GM10266 (cell line): ENCODE data around the gene MMP20.

Experiments
- DNase-seq: peaks from one replicate; pipeline ENCODE4 v3.0.0; 2012; ENCODE audit errors: extremely low spot score
- CTCF ChIP-seq: IDR thresholded peaks from 2 replicates; pipeline ENCODE4 v1.5.1; 2012; ENCODE audit warnings: mild to moderate bottlenecking, low read depth; ENCODE audit not compliant: control insufficient read depth, insufficient read depth; ENCODE audit errors: missing control alignments

The MMP20 gene

DNA sequence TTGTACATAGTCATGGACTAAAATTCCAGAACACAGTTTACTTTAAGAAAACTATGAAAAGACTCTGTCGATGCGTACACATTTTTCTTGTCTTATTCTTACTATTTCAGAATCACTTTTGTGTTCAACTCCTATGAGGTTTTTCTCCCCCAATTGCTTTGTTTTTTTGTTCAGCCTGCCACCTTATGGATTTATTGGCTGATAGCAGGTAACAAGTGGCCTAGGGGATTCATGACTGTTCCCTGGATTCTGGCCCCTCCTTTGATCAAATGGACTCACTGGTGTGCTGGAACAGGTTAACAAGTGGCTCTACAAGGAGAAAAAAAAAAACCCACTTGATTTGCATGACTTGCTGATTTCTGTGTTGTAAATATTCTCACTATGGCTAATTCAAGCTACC, 10.6 kb downstream of the MMP20 start:
- peak; percentile 44 for TF ChIP-seq CTCF
- DNase-seq, result no peak

DNA sequence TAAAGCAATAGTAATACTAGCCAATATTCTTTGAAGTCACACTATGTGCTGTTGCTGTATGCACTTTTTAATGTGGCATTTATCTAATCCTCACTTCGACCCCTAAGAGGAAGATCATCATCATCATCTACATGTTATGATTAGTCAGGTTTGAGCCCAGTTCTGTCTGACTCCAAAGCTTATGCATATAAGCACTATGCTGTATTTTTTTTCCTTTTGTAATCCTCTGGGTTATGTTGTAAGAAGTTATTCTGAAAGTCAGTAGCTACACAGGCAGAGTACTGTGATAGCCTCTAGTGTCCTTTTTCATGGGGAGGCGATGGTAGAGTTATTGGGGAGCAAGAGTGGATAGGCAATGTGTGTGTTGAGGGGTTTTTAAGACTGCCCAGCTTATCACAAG, 11.1 kb downstream of the MMP20 start:
- DNase-seq, result no peak
- TF ChIP-seq CTCF, result no peak

DNA sequence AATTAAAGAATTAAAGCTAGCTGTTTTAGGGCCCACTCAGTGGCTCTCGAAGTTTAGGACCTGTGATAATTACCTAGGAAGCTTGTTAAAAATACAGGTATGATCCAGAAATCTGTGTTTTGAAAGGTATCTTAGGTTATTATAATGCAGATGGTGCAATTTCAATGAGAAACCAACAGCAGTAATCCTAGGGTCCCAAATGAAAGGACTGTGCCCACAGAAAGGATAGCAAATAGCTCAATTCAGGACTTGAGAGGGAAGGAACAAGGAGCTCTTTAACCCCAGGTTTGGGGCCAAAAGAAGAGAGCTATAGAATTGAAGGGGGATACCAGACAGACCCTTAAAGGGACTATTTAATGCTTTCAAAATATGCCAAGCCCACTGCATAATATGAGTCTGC, 11.7 kb downstream of the MMP20 start:
- DNase-seq, result no peak
- TF ChIP-seq CTCF, result no peak

GRCh38 chr11:102611291-102611690, 13.8 kb downstream of the MMP20 start:
- peak; percentile 31 for DNase-seq
- no peak for TF ChIP-seq CTCF

- no peak for DNase-seq
Measured at GRCh38 chr11:102610200-102610599, 14.9 kb downstream of the MMP20 start.

DNA sequence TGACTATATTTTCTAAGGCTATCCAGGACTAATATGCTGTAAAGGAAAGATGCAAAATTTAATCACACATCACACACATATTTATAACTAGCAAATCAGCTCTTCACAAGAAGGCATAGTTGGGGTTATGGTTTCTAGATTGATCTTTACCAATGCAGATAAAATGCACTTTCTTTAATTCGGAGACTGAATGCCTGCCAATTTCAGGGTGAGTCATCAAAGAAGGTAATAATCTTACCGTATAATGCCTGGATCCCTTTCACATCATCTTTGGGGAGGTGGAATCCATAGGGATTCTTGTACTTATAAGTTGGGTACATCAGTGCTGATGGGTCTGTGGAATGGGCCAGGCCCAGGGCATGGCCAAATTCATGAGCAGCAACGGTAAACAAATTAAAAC, 16.4 kb downstream of the MMP20 start:
- TF ChIP-seq CTCF, result no peak
- DNase-seq, result no peak

More at GRCh38 chr11:102610200-102610599, 14.9 kb downstream of the MMP20 start:
- TF ChIP-seq CTCF, result no peak

DNA sequence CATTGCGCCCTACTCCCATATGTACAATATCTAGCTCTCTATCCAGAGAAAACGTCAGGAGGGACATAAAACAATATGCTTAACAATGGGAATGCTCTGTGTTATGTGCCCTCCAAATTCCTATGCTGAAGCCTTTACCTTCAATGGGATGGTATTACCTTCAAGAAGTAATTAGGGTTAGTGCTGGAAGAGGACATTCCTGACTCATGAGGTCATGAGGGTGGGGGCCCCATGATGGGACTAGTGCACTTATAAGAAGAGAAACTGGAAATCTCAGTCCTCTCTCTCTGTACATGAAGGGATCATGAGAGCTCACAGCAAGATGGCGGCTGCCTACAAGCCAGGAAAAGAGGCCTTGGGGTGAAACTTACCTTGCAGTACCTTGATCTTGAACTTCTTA, 20.3 kb downstream of the MMP20 start:
- TF ChIP-seq CTCF, result no peak

More for the DNA sequence above, 20.3 kb downstream of the MMP20 start:
- DNase-seq, result no peak
